ENCODE measurements around the gene ARSH. TPM values are rescaled to one million over a fixed set of nuclear protein-coding genes. Genes with fewer than 3 reads are reported as not detected.

The ARSH gene
- total RNA-seq, 4 donors from 2014 or later = not detected

- Histone ChIP-seq H3K36me3 (no peaks in the 10 kb centered on the region), H3K27me3 (no peaks in the 10 kb centered on the region), H3K27ac (no peak overlapping the region), H3K4me1 (no peaks in the 10 kb centered on the region), H3K4me3 (no peak overlapping the region), H3K9me3 (peaks cover 0 to 7% (median 0%) of the 10 kb centered on the region in 4 donors)
- DNase-seq (ENCODE audit: low spot score in 2 of 2) = no peak
- TF ChIP-seq EP300 (IDR thresholded peaks at IDR 0.05) = no peak
- TF ChIP-seq CTCF (IDR thresholded peaks at IDR 0.05) = no peak
- TF ChIP-seq POLR2A (IDR thresholded peaks at IDR 0.05) = no peak
Measured at GRCh38 chrX:3017492-3017891, 11.1 kb downstream of the ARSH start.

DNA sequence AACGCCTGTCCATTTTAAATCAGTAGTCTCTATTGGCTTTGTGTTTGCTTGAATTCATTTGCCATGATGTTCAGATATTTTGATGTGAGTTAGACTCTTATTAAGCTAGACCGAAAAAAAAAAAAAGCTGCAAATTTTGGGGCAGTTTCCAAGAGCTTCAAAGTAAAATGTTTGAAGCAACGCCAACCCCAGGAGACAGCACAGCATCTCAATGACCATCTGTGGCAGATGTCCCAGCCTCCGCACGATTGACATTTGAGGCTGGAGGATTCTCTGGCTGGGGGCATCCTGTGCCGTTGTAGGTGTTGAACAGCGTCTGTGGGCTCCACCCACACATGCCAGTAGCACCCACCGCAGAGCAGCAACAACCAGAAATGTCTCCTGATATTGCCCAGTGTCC, 17.8 kb downstream of the ARSH start:
- H3K4me3 ChIP-seq = no peak overlapping the region
- WGBS, 2 donors = 73 to 77% methylated on average over 7 to 8 of the region's 8 CpGs
- no peaks in the 10 kb centered on the region for H3K27me3 ChIP-seq
- no peak for DNase-seq (ENCODE audit: low spot score in 2 of 2)
- H3K9me3 ChIP-seq = no peaks in the 10 kb centered on the region
- no peaks in the 10 kb centered on the region for H3K4me1 ChIP-seq
- TF ChIP-seq EP300 (IDR thresholded peaks at IDR 0.05) (no peak), CTCF (IDR thresholded peaks at IDR 0.05) (no peak), POLR2A (IDR thresholded peaks at IDR 0.05) (no peak)
- H3K36me3 ChIP-seq = no peaks in the 10 kb centered on the region
- no peak overlapping the region for H3K27ac ChIP-seq

DNA sequence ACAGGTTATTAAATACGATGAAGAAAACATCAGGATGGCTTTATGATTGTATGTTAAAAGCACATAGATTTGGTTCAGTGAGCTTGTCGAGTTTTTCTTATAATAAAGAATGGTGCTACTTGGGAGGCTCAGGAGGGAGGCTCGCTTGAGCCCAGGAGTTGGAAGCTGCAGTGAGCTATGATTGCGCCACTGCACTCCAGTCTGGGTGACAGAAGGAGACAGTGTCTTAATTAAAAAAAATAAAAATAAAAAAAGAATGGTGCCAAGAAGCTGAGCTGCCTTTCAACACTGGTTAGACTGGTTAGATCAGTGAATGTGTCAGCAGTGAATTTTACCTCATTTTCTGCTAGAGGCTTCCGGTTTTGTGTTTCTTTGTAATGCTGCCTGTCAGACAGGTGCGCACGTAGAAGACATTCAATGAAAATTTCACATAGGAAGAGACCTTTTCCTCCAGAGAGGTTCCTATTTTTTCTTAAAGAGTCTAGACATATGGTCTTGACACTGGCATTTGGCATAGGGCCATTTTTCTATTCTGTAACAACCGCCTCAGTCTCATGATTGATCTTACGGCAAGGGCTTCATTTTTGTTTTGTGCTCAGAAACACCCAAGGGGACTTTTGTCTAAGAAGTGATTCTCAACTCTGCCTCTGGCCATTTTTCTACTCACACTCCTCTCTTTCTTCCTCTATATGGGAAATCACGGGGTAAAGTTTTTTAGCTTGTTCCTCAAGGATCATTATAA, 19.9 kb downstream of the ARSH start:
- H3K4me3 ChIP-seq = no peak overlapping the region
- H3K4me1 ChIP-seq = no peaks in the 10 kb centered on the region
- no peaks in the 10 kb centered on the region for H3K27me3 ChIP-seq
- 67 to 68% methylated on average over 10 of the region's 10 CpGs for WGBS, 2 donors
- H3K36me3 ChIP-seq = no peaks in the 10 kb centered on the region
- DNase-seq (ENCODE audit: low spot score in 2 of 2) = no peak
- TF ChIP-seq POLR2A (IDR thresholded peaks at IDR 0.05) (no peak), CTCF (IDR thresholded peaks at IDR 0.05) (no peak)
- no peak overlapping the region for H3K27ac ChIP-seq
- H3K9me3 ChIP-seq = no peaks in the 10 kb centered on the region

DNA sequence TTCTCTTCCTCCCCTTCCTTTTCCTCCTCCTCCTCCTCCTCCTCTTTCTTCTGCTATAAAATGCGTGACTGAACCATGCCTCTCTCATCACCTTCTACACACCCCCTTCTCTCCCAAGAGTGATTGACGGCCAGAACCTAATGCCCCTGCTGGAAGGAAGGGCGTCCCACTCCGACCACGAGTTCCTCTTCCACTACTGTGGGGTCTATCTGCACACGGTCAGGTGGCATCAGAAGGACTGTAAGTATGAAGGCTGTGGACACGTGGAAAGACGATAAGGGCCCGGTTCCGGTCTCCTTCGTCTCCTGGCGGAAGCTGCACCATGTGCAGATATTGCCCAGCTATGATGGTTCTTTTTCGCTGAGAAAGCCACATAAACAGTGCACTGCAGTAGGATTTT, 22.8 kb downstream of the ARSH start:
- no peaks in the 10 kb centered on the region for H3K27me3 ChIP-seq
- H3K4me1 ChIP-seq = no peaks in the 10 kb centered on the region
- no peaks in the 10 kb centered on the region for H3K9me3 ChIP-seq
- 83 to 84% methylated on average over 13 of the region's 13 CpGs for WGBS, 2 donors
- no peaks in the 10 kb centered on the region for H3K36me3 ChIP-seq
- no peak for DNase-seq (ENCODE audit: low spot score in 2 of 2)
- TF ChIP-seq CTCF (IDR thresholded peaks at IDR 0.05) (no peak), EP300 (IDR thresholded peaks at IDR 0.05) (no peak), POLR2A (IDR thresholded peaks at IDR 0.05) (no peak)
- no peak overlapping the region for H3K4me3 ChIP-seq
- no peak overlapping the region for H3K27ac ChIP-seq

GRCh38 chrX:3037218-3037617, 30.9 kb downstream of the ARSH start:
- Histone ChIP-seq H3K27ac (no peak overlapping the region), H3K27me3 (no peaks in the 10 kb centered on the region), H3K4me1 (no peaks in the 10 kb centered on the region), H3K9me3 (no peaks in the 10 kb centered on the region), H3K4me3 (no peak overlapping the region), H3K36me3 (no peaks in the 10 kb centered on the region)
- WGBS, 2 donors = 87 to 97% methylated on average over 3 of the region's 3 CpGs
- DNase-seq (ENCODE audit: low spot score in 2 of 2) = no peak
- TF ChIP-seq CTCF (IDR thresholded peaks at IDR 0.05) (no peak), EP300 (IDR thresholded peaks at IDR 0.05) (no peak), POLR2A (IDR thresholded peaks at IDR 0.05) (no peak)
